Stimulated activated memory B cell treated with anti-CD40 and anti-IgM and Interleukin-4, amounts not matched to agents 10 μg/mL and 1 μg/mL and 100 μg/mL, for 72 hours (primary cell): ENCODE data around the gene SP3.
A peak's percentile ranks its signal among the peaks of the same experiment; 100 is the strongest.

Experiments
- ATAC-seq: fragments of 150-1000 bp; cut with Tn5 transposase; 2 replicates; pipeline ENCODE4 v1.10.0; 2021
- H3K27ac Mint-ChIP-seq: one replicate; pipeline ENCODE4 v1.8.0; 2022; ENCODE audit warnings: mild to moderate bottlenecking, mixed read lengths
- H3K27me3 Mint-ChIP-seq: one replicate; pipeline ENCODE4 v1.8.0; 2022; ENCODE audit warnings: mixed read lengths
- H3K36me3 Mint-ChIP-seq: one replicate; pipeline ENCODE4 v1.8.0; 2022; ENCODE audit warnings: mixed read lengths
- H3K4me1 Mint-ChIP-seq: one replicate; pipeline ENCODE4 v1.8.0; 2022; ENCODE audit warnings: mixed read lengths
- H3K4me3 Mint-ChIP-seq: one replicate; pipeline ENCODE4 v1.8.0; 2022; ENCODE audit warnings: mild to moderate bottlenecking, moderate library complexity, mixed read lengths
- H3K9me3 Mint-ChIP-seq: one replicate; pipeline ENCODE4 v1.8.0; 2022; ENCODE audit warnings: mixed read lengths

Gene SP3

DNA sequence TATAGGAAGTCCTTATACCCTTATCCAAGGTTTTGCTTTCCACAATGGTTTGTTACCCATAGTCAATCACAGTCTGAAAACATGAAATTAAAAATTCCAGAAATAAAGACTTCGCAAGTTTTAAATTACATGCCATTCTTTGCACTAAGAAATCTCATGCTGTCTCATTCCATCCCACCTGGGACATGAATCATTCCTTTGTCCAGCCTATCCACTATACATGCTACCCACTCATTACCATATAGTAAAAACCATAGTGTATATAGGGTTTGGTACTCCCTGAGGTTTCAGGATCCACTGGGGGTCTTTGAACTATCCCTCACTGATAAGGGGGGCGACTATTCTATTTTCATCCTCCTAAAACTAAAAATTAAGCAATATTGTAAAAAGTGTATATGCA is 17.0 kb downstream of the SP3 start:
- no peak for ATAC-seq
- H3K9me3 Mint-ChIP-seq = no peaks in the 10 kb centered on the region
- H3K4me3 Mint-ChIP-seq = no peak overlapping the region
- no peak overlapping the region for H3K27ac Mint-ChIP-seq
- peaks cover 37% of the 10 kb centered on the region for H3K36me3 Mint-ChIP-seq
- H3K27me3 Mint-ChIP-seq = no peaks in the 10 kb centered on the region
- H3K4me1 Mint-ChIP-seq = peaks cover 63% of the 10 kb centered on the region

DNA sequence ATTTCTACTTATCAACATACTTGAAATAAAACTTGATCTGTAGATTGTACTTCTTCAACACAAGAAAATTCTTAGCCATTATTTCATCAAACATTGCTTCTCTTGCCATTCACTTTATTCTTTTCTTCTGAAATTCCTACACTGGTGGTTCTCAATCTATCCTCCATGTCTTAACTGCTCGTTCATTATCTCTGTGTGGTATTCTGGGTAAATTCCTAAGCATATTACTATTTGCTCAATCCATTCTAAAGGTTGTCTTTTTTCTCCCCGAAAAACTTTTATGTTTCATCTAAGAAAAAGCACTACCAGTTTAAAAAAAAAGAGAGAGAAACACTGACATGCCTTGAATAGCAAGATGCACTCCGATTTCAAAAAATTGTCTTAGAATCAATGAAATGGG is 18.0 kb downstream of the SP3 start:
- no peak for ATAC-seq
- no peaks in the 10 kb centered on the region for H3K9me3 Mint-ChIP-seq
- no peaks in the 10 kb centered on the region for H3K27me3 Mint-ChIP-seq
- H3K36me3 Mint-ChIP-seq = peaks cover 35% of the 10 kb centered on the region
- H3K4me1 Mint-ChIP-seq = peaks cover 63% of the 10 kb centered on the region
- H3K4me3 Mint-ChIP-seq = no peak overlapping the region
- no peak overlapping the region for H3K27ac Mint-ChIP-seq

DNA sequence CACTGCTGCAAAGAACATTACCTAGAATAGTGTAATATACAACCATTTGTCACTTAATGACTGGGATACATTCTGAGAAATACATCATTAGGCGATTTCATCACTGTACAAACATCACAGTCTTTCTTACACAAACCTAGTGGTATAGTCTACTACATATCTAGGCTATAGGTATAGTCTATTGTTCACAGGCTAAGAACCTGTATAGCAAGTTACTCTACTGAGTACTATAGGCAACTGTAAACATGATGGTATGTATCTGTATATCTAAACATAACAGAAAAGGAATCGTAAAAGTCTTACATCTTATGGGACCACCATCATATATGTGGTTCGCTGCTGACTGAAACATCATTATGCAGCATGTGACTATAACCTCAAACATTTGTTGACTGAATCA is 21.4 kb downstream of the SP3 start:
- Mint-ChIP-seq H3K4me3 (no peak overlapping the region), H3K27me3 (no peaks in the 10 kb centered on the region), H3K9me3 (no peaks in the 10 kb centered on the region), H3K27ac (no peak overlapping the region), H3K36me3 (peaks cover 38% of the 10 kb centered on the region), H3K4me1 (peaks cover 67% of the 10 kb centered on the region)
- no peak for ATAC-seq

DNA sequence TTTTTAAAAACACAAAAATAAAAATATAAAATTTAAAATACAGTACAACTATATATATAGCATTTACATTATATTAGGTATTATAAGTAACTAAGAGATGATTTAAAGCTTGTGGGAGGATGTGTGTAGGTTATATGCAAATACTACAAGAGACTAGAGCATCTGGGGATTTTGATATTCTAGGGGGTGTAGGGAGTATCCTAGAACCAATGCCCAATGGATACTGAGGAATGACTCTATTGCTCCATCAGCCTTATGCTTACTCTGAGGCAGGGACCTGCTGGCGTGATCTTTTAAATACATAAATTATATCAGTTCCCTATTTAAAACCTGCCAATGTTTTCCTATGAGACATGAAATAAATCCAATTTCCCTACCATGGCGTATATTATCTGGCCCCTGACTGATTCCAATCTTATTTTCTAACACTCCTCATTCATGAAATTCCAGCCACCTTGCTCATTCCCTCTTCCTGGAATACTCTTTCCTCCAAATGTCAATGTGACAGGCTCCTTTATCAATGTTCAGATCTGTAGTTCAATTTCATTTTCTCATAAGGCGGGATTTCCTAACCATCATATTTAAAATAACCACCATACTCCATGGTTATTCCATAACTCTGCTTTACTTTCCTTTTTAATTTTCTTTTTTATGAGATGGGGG is 22.2 kb downstream of the SP3 start:
- H3K36me3 Mint-ChIP-seq = peaks cover 35% of the 10 kb centered on the region
- peaks cover 65% of the 10 kb centered on the region for H3K4me1 Mint-ChIP-seq
- no peak overlapping the region for H3K4me3 Mint-ChIP-seq
- no peaks in the 10 kb centered on the region for H3K27me3 Mint-ChIP-seq
- ATAC-seq = no peak
- peak overlapping the region; percentile 23 for H3K27ac Mint-ChIP-seq
- no peaks in the 10 kb centered on the region for H3K9me3 Mint-ChIP-seq

DNA sequence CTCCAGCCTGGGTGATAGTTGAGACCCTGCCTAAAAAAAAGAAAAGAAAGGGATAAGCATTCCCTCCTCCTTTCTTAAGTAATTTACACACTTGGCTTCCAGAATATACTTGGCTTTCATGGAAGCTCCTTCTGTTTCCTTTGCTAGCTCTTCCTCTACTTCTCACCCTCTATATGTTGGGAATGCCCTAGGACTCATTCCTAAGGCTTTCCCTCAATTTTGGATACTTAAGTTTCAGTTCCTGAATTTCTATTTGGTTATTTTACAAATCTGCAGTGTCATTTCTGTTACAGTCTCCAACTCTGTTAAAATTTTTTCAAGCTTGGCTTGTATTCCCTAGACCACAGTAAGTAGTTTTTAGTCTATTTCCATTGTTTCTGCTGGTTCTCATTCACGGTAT is 23.6 kb downstream of the SP3 start:
- Mint-ChIP-seq H3K27ac (peak overlapping the region; percentile 23), H3K9me3 (no peaks in the 10 kb centered on the region), H3K4me1 (peaks cover 50% of the 10 kb centered on the region), H3K27me3 (no peaks in the 10 kb centered on the region), H3K36me3 (peaks cover 21% of the 10 kb centered on the region), H3K4me3 (no peak overlapping the region)
- ATAC-seq = no peak

DNA sequence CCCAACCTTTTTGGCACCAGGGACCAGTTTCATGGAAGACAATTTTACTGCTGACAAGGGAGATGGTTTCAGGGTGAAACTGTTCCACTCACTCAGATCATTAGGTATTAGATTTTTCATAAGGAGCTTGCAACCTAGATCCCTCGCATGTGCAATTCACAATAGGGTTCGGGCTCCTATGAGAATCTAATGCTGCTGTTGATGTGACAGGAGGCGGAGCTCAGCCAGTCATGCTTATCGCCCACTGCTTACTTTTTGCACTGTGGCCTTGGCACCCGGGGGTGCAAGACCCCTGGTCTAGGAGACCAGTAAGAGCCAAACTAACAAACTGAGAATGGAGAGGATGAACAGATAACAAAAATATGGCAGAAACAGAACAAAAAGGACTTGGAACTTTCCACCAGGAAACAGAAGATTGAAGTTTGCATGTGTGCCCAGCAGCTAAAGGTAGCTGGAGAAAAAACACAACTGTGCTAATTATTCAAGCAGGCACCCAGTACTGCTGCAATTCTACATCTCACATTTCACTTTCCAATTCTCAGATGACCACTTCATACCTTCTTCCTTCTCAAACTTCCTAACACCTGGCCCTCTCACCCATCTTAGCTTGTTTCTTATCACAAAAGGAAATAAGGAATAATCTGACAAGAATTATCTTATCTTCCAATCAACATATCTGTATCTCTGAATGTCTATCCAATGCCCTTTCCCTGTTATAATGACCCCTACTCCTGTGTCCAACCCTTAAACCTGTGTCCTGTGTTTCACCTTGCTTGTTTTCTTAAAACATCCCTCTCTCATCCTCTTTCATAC is 24.8 kb downstream of the SP3 start:
- peaks cover 43% of the 10 kb centered on the region for H3K4me1 Mint-ChIP-seq
- H3K27ac Mint-ChIP-seq = peak overlapping the region; percentile 23
- ATAC-seq = peak; percentile 24
- peak overlapping the region; percentile 17 for H3K4me3 Mint-ChIP-seq
- H3K9me3 Mint-ChIP-seq = no peaks in the 10 kb centered on the region
- no peaks in the 10 kb centered on the region for H3K27me3 Mint-ChIP-seq
- H3K36me3 Mint-ChIP-seq = peaks cover 20% of the 10 kb centered on the region

DNA sequence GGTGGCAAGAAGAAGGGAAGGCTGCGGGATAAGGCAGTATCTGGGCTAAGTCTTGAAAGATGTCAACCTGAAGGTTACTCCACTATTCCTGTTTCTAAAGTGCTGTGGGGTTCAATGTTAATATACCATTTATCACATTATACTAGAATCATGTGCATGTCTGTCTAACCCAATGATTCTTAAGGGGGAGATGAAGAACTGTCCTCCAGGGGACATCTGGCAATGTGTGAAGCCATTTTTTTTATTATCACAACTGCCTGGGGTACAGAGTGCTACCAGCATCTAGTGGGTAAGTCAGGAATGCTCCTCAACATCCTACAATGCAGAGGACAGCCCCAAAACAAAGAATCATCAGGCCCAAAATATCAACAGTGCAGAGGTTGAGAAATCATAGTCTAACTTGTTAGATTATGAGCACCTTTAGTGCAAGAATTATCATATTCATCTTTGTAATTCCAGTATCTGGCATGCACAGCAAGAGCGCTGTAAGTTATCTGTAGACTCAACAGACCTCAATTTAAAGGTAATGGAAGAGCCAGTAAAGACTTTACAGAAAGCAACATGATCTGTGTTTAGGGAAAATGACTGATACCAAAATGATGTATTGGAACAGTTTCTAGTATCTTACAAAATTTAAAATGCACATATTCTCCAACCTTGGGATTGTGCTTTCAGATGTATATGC is 26.3 kb downstream of the SP3 start:
- peaks cover 26% of the 10 kb centered on the region for H3K36me3 Mint-ChIP-seq
- no peaks in the 10 kb centered on the region for H3K9me3 Mint-ChIP-seq
- no peak overlapping the region for H3K27ac Mint-ChIP-seq
- H3K4me3 Mint-ChIP-seq = no peak overlapping the region
- H3K27me3 Mint-ChIP-seq = no peaks in the 10 kb centered on the region
- no peak for ATAC-seq
- H3K4me1 Mint-ChIP-seq = peaks cover 39% of the 10 kb centered on the region

DNA sequence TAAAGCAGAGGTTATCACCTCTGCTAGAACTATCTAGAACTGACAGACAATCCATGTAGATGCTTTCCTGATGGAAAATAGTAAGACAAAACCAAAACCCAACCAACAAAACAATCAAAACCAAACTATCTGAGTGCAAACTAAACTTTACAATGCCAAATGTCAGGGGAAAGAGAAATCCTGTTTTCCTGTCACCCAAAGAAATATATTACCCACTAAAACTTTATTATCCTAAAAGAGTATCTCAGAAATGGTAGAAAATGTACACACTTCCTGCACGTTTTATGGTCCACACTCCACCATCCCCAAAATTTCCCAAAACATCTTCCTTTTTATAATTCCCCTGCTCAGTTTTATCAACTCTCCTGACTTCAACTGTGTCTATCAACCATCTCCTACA is 29.9 kb downstream of the SP3 start:
- H3K27me3 Mint-ChIP-seq = no peaks in the 10 kb centered on the region

DNA sequence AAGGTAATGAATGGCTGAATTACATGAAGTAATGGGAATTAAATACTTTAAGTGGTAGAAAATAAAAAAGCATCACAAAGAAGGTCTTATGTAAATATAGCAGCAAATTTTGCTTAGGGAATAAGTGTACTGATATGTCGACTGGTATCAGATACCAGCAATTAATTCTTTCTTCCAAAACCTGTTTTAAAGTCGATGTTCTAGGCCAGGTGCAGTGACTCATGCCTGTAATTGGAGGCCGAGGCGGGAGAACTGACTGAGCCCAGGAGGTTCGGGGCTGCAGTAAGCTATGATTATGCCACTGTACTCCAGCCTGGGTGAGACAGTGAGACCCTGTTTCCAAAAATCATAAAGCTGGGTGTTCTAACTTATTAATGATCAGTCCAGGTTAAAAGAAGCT is 30.3 kb downstream of the SP3 start:
- H3K27ac Mint-ChIP-seq = no peak overlapping the region
- H3K4me1 Mint-ChIP-seq = peaks cover 9% of the 10 kb centered on the region
- no peaks in the 10 kb centered on the region for H3K27me3 Mint-ChIP-seq
- ATAC-seq = no peak
- H3K36me3 Mint-ChIP-seq = peaks cover 24% of the 10 kb centered on the region
- H3K9me3 Mint-ChIP-seq = no peaks in the 10 kb centered on the region
- no peak overlapping the region for H3K4me3 Mint-ChIP-seq

More for the DNA sequence above, 29.9 kb downstream of the SP3 start:
- Mint-ChIP-seq H3K4me3 (no peak overlapping the region), H3K36me3 (peaks cover 20% of the 10 kb centered on the region), H3K9me3 (no peaks in the 10 kb centered on the region), H3K4me1 (peaks cover 10% of the 10 kb centered on the region), H3K27ac (no peak overlapping the region)
- no peak for ATAC-seq

DNA sequence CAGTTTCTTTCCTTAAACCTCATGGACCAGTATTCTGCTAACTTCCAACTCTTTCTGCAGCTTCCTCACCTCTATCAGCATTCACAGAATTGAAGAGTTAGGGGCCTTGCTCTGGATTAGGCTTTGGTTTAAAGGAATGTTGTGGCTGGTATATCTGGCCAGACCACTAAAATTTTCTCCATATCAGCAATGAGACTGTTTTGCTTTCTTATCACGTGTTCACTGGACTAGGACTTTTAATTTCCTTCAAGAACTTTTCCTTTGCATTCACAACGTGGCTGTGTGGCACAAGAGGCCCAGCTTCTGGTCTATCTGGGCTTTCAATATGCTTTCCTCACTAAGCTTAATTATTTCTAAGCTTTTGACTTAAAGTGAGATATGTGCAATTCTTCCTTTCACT is 33.4 kb downstream of the SP3 start:
- H3K9me3 Mint-ChIP-seq = no peaks in the 10 kb centered on the region
- no peaks in the 10 kb centered on the region for H3K27me3 Mint-ChIP-seq
- no peak overlapping the region for H3K4me3 Mint-ChIP-seq
- H3K4me1 Mint-ChIP-seq = peaks cover 23% of the 10 kb centered on the region
- peaks cover 39% of the 10 kb centered on the region for H3K36me3 Mint-ChIP-seq
- no peak overlapping the region for H3K27ac Mint-ChIP-seq
- ATAC-seq = no peak

DNA sequence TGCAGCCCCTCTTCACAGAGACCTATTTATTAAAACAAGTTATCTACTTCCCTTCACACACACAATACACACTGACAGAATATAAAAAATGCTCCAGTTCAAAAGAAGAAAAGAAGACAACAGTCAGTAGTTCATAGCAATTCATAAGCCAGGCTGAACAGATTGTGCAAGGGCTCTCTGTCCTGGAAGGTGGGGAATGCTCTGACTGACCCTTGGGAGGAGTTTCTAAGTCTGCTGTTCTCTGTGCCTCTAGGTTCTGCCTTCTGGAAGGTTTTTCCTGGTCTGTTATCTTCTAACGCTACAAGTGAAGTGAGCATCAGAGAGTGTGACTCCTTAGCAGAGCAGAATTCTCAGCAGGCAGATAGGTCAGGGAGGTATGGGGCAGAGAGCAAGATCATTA is 35.7 kb downstream of the SP3 start:
- Mint-ChIP-seq H3K4me3 (no peak overlapping the region), H3K36me3 (peaks cover 39% of the 10 kb centered on the region), H3K4me1 (peaks cover 46% of the 10 kb centered on the region), H3K27ac (no peak overlapping the region), H3K27me3 (no peaks in the 10 kb centered on the region), H3K9me3 (no peaks in the 10 kb centered on the region)
- no peak for ATAC-seq

DNA sequence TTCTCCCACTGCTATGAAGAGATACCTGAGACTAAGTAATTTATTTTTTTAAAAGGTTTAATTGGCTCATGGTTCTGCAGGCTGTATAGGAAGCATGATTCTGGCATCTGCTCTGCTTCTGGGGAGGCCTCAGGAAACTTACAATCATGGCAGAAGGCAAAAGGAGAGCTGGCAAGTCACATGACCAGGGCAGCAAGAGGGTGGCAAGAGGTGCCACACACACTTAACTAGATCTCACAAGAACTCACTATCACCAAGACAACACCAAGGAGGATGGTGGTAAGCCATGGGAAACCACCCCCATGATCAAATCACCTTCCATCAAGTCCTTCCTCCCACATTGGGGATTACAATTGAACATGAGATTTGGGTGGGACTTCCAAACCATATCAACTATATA is 38.3 kb downstream of the SP3 start:
- Mint-ChIP-seq H3K27me3 (no peaks in the 10 kb centered on the region), H3K27ac (no peak overlapping the region), H3K36me3 (peaks cover 29% of the 10 kb centered on the region), H3K4me3 (no peak overlapping the region), H3K4me1 (peaks cover 57% of the 10 kb centered on the region), H3K9me3 (no peaks in the 10 kb centered on the region)
- no peak for ATAC-seq

DNA sequence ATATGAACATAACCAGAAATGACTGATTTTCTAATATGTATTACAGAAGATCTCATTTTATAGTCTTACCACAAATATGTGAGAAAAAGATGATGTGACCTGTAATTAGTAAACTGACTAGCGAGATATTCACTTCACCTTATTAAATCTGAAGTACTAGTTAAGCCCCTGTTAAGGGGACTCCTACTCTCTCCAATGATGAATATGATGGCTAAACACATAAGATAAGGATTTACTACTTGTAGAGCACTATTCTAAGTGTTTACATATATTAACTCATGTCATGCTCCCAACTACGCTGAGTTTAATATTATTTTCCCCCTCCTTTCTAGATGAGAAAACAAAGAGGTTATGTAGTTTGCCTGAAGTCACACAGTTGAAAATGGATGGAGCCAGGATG is 40.9 kb downstream of the SP3 start:
- H3K4me1 Mint-ChIP-seq = peaks cover 52% of the 10 kb centered on the region
- no peak overlapping the region for H3K4me3 Mint-ChIP-seq
- H3K27me3 Mint-ChIP-seq = no peaks in the 10 kb centered on the region
- H3K36me3 Mint-ChIP-seq = peaks cover 9% of the 10 kb centered on the region
- no peak for ATAC-seq
- H3K9me3 Mint-ChIP-seq = no peaks in the 10 kb centered on the region
- H3K27ac Mint-ChIP-seq = peak overlapping the region; percentile 2

DNA sequence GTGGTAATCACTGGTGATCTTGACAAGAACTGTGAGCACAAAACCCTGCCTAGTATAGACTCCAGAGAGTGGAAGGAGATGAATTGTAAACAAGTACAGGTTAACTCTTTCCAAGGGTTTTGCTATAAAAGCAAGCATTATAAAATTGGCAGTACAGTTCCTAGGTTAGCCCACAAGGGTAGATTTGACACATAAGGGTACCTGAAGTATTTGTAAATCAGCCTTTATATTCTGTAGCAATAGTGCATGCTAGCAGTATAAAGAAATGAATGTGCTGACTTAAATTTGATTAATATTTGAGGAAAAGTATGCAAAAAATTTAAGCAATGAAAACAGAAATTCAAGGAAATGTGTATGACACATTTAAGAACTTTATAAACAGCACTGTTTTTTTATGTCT is 42.4 kb downstream of the SP3 start:
- Mint-ChIP-seq H3K9me3 (no peaks in the 10 kb centered on the region), H3K4me3 (no peak overlapping the region), H3K36me3 (peaks cover 10% of the 10 kb centered on the region), H3K27ac (no peak overlapping the region), H3K27me3 (no peaks in the 10 kb centered on the region), H3K4me1 (peaks cover 48% of the 10 kb centered on the region)
- ATAC-seq = no peak

DNA sequence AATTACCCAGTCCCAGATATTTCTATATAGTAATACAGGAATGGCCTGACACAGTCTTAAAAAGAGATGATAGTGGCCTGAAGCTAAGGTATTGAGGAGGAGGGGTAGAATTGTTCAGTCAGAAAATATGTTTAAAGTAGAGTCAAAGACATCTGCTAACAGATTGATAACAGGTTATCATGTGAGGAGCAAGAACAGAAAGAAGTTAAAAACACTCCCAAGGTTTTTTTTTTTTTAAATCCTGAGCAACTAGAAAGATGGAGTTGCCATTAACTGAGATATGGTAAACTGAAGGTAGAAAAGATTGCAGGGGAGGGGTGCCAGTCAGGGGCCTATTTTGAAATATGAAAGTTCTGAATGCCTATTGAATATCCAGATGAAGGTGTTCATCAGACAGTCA is 43.1 kb downstream of the SP3 start:
- no peak overlapping the region for H3K27ac Mint-ChIP-seq
- no peaks in the 10 kb centered on the region for H3K9me3 Mint-ChIP-seq
- H3K4me3 Mint-ChIP-seq = no peak overlapping the region
- H3K27me3 Mint-ChIP-seq = no peaks in the 10 kb centered on the region
- peaks cover 16% of the 10 kb centered on the region for H3K36me3 Mint-ChIP-seq
- H3K4me1 Mint-ChIP-seq = peaks cover 47% of the 10 kb centered on the region
- no peak for ATAC-seq
